ENCODE results near the gene CISD3. TPM values are rescaled to one million over a fixed set of nuclear protein-coding genes. Genes with fewer than 3 reads are reported as not detected.

CISD3 gene
- total and polyA plus RNA-seq, 10 of the 15 experiments (the other 5 are each of a cell fraction or from before 2014, with no cell fraction given), result 2.6 to 38.1 (median 8.1) TPM

DNA sequence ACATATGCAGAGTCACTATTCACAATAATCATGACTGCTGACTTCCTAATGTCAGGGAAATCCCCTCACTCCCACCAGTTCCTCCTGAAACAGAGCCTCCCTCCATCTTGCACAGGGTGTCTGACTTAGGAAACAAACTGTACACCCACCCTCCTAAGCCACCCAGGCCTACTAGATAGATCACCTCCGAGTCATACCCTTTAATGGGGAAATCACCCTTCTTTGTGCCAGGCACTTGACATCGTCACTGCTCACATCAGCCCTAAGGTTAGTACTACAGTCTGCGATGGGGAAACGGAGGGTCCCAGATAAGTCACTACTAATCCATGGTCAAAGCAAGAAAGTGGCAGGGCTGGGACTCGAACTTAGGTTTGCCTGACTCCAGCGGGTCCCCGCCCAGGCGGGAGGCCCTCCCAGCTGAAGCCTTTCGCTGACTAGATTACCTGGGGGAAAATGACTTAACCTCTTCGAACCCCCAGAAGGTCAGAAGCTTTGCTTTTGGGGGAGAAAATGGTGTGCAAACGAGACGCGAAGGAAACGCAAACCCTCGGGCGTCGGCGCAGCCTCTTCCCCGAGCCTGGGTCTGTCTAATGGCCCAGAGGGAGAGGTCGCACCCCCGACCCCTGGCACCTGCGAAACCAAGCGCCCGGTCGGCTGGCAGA lies 28.5 kb upstream of the CISD3 start (continued):
- TF ChIP-seq BHLHE40 (IDR thresholded peaks at IDR 0.05; ENCODE audit: borderline replicate concordance in 1 of 2, low read depth in 2 of 2, low read length in 1 of 2) (peak in 1 of 2 experiments; percentile 54; a peak in 1 of 4 replicates), IKZF2 (IDR thresholded peaks at IDR 0.05) (peak in 1 of 2 experiments; percentile 13; a peak in 2 of 4 replicates), SMAD1 (IDR thresholded peaks at IDR 0.05; ENCODE audit: low read depth, partially characterized antibody) (no peak), MTA2 (IDR thresholded peaks at IDR 0.05; ENCODE audit: low read depth) (no peak), YBX1 (IDR thresholded peaks at IDR 0.05) (no peak), RUNX3 (IDR thresholded peaks at IDR 0.05; ENCODE audit: low read length) (no peak), HDAC2 (IDR thresholded peaks at IDR 0.05) (no peak), WRNIP1 (IDR thresholded peaks at IDR 0.05; ENCODE audit: borderline replicate concordance, low read depth, low read length) (no peak), HCFC1 (IDR thresholded peaks at IDR 0.05; ENCODE audit: low read length) (no peak), ETV6 (conservative IDR thresholded peaks at IDR 0.05 in 1 of 2, IDR thresholded peaks at IDR 0.05 in 1 of 2; ENCODE audit: borderline replicate concordance in 1 of 2, low read depth in 1 of 2) (peak in 1 of 2 experiments; percentile 93; a peak in 2 of 4 replicates), NR2F1 (conservative IDR thresholded peaks at IDR 0.05) (peak; percentile 92), EGR1 (IDR thresholded peaks at IDR 0.05; ENCODE audit: borderline replicate concordance in 1 of 2, low read depth in 2 of 2, low read length in 2 of 2) (peak in 1 of 2 experiments; percentile 67; a peak in 1 of 3 replicates), EED (IDR thresholded peaks at IDR 0.05; ENCODE audit: low read depth) (no peak; the same call in 1 of the 2 replicates), MYC (IDR thresholded peaks at IDR 0.05; ENCODE audit: insufficient read depth, insufficient read length, insufficient replicate concordance, low read length, severe bottlenecking) (no peak), KDM1A (IDR thresholded peaks at IDR 0.05; ENCODE audit: borderline replicate concordance) (no peak)
- TF ChIP-seq, protein P1, sequence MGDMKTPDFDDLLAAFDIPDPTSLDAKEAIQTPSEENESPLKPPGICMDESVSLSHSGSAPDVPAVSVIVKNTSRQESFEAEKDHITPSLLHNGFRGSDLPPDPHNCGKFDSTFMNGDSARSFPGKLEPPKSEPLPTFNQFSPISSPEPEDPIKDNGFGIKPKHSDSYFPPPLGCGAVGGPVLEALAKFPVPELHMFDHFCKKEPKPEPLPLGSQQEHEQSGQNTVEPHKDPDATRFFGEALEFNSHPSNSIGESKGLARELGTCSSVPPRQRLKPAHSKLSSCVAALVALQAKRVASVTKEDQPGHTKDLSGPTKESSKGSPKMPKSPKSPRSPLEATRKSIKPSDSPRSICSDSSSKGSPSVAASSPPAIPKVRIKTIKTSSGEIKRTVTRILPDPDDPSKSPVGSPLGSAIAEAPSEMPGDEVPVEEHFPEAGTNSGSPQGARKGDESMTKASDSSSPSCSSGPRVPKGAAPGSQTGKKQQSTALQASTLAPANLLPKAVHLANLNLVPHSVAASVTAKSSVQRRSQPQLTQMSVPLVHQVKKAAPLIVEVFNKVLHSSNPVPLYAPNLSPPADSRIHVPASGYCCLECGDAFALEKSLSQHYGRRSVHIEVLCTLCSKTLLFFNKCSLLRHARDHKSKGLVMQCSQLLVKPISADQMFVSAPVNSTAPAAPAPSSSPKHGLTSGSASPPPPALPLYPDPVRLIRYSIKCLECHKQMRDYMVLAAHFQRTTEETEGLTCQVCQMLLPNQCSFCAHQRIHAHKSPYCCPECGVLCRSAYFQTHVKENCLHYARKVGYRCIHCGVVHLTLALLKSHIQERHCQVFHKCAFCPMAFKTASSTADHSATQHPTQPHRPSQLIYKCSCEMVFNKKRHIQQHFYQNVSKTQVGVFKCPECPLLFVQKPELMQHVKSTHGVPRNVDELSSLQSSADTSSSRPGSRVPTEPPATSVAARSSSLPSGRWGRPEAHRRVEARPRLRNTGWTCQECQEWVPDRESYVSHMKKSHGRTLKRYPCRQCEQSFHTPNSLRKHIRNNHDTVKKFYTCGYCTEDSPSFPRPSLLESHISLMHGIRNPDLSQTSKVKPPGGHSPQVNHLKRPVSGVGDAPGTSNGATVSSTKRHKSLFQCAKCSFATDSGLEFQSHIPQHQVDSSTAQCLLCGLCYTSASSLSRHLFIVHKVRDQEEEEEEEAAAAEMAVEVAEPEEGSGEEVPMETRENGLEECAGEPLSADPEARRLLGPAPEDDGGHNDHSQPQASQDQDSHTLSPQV (IDR thresholded peaks at IDR 0.05), result no peak
- TF ChIP-seq, protein P2, sequence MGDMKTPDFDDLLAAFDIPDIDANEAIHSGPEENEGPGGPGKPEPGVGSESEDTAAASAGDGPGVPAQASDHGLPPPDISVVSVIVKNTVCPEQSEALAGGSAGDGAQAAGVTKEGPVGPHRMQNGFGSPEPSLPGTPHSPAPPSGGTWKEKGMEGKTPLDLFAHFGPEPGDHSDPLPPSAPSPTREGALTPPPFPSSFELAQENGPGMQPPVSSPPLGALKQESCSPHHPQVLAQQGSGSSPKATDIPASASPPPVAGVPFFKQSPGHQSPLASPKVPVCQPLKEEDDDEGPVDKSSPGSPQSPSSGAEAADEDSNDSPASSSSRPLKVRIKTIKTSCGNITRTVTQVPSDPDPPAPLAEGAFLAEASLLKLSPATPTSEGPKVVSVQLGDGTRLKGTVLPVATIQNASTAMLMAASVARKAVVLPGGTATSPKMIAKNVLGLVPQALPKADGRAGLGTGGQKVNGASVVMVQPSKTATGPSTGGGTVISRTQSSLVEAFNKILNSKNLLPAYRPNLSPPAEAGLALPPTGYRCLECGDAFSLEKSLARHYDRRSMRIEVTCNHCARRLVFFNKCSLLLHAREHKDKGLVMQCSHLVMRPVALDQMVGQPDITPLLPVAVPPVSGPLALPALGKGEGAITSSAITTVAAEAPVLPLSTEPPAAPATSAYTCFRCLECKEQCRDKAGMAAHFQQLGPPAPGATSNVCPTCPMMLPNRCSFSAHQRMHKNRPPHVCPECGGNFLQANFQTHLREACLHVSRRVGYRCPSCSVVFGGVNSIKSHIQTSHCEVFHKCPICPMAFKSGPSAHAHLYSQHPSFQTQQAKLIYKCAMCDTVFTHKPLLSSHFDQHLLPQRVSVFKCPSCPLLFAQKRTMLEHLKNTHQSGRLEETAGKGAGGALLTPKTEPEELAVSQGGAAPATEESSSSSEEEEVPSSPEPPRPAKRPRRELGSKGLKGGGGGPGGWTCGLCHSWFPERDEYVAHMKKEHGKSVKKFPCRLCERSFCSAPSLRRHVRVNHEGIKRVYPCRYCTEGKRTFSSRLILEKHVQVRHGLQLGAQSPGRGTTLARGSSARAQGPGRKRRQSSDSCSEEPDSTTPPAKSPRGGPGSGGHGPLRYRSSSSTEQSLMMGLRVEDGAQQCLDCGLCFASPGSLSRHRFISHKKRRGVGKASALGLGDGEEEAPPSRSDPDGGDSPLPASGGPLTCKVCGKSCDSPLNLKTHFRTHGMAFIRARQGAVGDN (IDR thresholded peaks at IDR 0.05), result no peak; the same call in 1 of the 2 replicates

All from GM12878 (cell line).